ENCODE measurements around the gene ZFYVE21.

Gene ZFYVE21

GRCh38 chr14:103758059-103758776, 42.6 kb downstream of the ZFYVE21 start:
- DNase-seq (ENCODE audit: low spot score): no peak

DNA sequence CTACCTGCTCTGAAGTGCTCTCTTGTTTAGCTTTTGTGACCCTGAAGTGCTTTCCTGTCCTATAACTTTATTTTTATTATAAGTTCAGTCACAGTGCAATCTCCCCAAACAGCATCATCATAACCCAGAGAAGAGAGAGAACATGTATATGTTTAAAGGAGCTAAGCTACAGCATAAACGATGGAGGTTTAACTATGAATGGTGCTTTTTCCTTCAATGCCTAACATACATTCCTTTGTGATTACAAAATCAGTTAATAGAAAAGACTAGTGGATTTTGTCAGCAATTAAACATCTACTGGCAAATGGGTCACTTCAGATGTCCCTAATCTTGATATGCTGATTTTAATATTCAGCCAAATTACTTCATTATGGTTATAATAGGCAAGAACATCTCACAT, 46.4 kb downstream of the ZFYVE21 start:
- no peak for TF ChIP-seq CTCF (IDR thresholded peaks at IDR 0.05; ENCODE audit: extremely low read depth, missing control alignments)
- DNase-seq (ENCODE audit: low spot score): no peak

More at GRCh38 chr14:103758059-103758776, 42.6 kb downstream of the ZFYVE21 start:
- TF ChIP-seq CTCF (IDR thresholded peaks at IDR 0.05; ENCODE audit: extremely low read depth, missing control alignments): no peak

DNA sequence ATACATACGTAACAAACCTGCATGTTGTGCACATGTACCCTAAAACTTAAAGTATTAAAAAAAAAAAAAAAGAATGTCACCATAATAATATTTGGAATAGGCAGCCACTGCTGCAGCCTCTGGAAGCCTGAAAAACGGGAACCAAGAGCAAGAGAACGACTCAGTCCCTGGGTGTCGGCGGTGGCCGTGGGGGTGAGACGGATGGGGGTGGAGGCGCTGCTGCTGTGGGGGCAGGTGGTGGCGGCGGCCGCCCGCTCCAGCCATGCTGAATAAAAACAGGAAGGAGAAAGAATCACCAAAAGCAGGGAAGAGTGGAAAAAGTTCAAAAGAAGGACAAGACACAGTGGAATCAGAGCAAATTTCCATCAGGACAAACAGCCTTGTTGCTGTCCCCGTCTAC, 46.9 kb downstream of the ZFYVE21 start:
- TF ChIP-seq CTCF (IDR thresholded peaks at IDR 0.05; ENCODE audit: extremely low read depth, missing control alignments): no peak
- DNase-seq (ENCODE audit: low spot score): no peak

DNA sequence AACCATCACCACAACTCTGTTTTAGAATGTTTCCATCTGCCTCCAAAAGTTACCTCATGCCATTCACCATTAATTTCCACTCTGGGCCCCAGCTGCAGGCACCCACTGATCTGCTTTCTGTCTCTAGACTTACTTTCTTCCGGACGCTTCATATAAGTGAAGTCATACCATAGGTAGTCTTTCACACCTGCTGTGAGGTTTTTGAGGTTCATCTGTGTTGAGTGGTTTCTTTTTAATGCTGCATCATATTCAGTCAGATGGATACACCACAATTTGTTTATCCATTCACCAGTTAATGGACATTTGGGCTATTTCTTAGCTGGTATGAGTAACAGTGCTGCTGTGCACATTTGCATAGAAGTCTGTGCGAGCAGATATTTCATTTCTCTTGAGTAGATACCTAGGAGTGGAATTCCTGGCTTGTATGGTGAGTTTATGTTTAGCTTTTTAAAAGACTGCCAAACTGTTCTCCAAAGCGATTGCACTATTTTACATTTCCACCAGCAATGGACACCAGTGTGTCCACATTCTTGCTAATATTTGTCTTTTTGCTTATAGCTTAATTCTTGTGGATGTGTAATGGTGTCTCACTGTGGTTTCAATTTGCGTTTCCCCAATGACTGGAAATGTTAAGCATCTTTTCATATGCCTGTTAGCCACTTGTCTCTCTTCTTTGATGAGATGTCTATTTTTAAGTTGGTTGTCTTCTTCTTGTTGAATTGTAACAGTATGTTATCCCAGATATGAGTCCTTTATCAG, 48.3 kb downstream of the ZFYVE21 start:
- peak; percentile 56 for DNase-seq (ENCODE audit: low spot score)
- no peak for TF ChIP-seq CTCF (IDR thresholded peaks at IDR 0.05; ENCODE audit: extremely low read depth, missing control alignments)

DNA sequence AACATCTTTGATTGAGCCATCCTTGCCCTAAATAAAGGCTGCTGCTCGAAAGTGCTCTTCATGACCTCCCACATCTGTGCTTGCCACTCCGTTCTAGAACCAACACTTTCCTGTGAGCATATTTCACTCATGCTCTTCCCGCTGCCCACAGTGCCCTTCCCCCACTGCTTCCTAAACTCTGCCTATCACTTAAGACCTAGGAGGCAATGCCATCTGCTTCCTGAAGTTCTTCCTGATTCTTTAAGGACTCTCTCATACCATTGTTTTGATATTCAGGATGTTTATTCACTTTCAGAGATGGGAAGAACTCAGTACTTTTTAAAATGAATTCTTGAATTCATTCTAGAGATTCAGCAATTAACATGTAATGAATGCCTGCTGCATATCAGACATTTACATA, 49.9 kb downstream of the ZFYVE21 start:
- TF ChIP-seq CTCF (IDR thresholded peaks at IDR 0.05; ENCODE audit: extremely low read depth, missing control alignments): no peak
- no peak for DNase-seq (ENCODE audit: low spot score)

DNA sequence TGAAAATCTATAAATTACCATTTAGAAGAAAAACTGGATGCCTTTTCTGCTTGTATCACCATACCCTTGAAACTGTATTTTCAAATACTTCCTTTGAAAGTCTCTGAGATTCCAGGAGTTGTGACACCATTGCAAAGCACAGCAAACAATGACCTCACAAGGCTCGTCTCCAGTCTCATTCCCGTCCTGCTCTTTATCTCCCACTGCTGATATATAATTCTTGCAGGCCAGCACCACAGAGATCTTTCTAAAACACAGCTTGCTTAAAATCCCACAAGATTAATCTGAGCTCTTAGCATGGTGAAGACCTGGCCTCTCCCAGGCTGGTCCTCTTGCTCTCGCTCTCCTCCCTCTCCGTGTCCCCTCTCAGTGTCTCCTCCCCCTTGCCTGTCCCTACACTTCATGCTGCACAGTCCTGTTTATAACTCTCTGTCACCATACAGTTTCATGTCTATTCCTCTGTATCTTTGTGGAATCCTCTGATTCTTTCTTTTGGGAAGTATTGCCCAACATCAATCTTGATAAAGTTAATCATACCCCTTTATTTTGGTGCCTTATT, 51.8 kb downstream of the ZFYVE21 start:
- no peak for TF ChIP-seq CTCF (IDR thresholded peaks at IDR 0.05; ENCODE audit: extremely low read depth, missing control alignments)
- no peak for DNase-seq (ENCODE audit: low spot score)

DNA sequence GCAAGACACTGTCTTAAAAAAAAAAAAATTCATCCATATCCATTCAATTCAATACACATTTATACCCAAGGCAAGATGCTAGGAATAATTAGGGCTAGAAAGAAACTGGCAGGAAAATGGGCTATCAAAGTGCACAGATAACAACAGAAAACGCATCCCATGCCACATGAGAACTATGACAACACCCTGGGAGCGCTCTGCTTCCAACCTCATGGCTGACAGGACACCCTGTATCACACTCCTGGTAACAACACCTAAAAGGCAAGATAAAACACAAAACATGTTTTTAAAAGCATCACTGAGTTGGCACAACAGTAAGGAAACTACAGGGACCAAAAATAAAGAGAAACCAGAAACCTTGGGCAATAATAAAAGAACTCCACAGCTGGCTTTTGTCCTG, 54.9 kb downstream of the ZFYVE21 start:
- DNase-seq (ENCODE audit: low spot score): no peak
- TF ChIP-seq CTCF (IDR thresholded peaks at IDR 0.05; ENCODE audit: extremely low read depth, missing control alignments): no peak

Data from GM20000 (cell line).